RWPE2 (cell line): ENCODE results near the gene SPATA13.
"Not testable (repeated sequence)": the region's sequence is repeated elsewhere in the genome, so short reads cannot be mapped to it uniquely, and the experiment has no call there.

Experiments
- ATAC-seq: fragments of 200-7000 bp; cut with Tn5 transposase; 3 replicates; pipeline ENCODE4 v1.9.1; 2021; ENCODE audit warnings: low read depth
- DNase-seq: peaks from one replicate; pipeline ENCODE4 v3.0.0-alpha.2; 2020; ENCODE audit warnings: low spot score
- H3K27ac ChIP-seq: fragments of 450-650 bp; 2 replicates; pipeline ENCODE4 v1.5.1; 2017; ENCODE audit warnings: mild to moderate bottlenecking; ENCODE audit not compliant: poor library complexity, severe bottlenecking
- H3K27me3 ChIP-seq: fragments of 250-450 bp; sonication (Bioruptor Pico); 2 replicates; pipeline ENCODE4 v1.5.1; 2021; ENCODE audit warnings: mild to moderate bottlenecking, moderate library complexity; ENCODE audit not compliant: insufficient read depth, poor library complexity, severe bottlenecking
- H3K36me3 ChIP-seq: fragments of 250-450 bp; sonication (Bioruptor Pico); 2 replicates; pipeline ENCODE4 v1.5.1; 2020; ENCODE audit warnings: low read depth, mild to moderate bottlenecking, moderate library complexity
- H3K4me1 ChIP-seq: fragments of 250-450 bp; sonication (Bioruptor Pico); 2 replicates; pipeline ENCODE4 v1.5.1; 2021; ENCODE audit warnings: mild to moderate bottlenecking, moderate library complexity; ENCODE audit not compliant: insufficient read depth, poor library complexity, severe bottlenecking
- H3K4me3 ChIP-seq: fragments of 250-450 bp; sonication (Bioruptor Pico); 2 replicates; pipeline ENCODE4 v1.5.1; 2021; ENCODE audit warnings: mild to moderate bottlenecking, moderate library complexity; ENCODE audit not compliant: severe bottlenecking
- H3K9me3 ChIP-seq: fragments of 250-450 bp; sonication (Bioruptor Pico); 2 replicates; pipeline ENCODE4 v1.5.1; 2021; ENCODE audit warnings: mild to moderate bottlenecking, moderate library complexity; ENCODE audit not compliant: severe bottlenecking
- TF ChIP-seq, protein P1 (sequence below): fragments of 450-650 bp; IDR thresholded peaks from one replicate; pipeline ENCODE4 v1.5.1; 2017; ENCODE audit warnings: mild to moderate bottlenecking, moderate library complexity; ENCODE audit not compliant: poor library complexity, severe bottlenecking

Gene SPATA13

DNA sequence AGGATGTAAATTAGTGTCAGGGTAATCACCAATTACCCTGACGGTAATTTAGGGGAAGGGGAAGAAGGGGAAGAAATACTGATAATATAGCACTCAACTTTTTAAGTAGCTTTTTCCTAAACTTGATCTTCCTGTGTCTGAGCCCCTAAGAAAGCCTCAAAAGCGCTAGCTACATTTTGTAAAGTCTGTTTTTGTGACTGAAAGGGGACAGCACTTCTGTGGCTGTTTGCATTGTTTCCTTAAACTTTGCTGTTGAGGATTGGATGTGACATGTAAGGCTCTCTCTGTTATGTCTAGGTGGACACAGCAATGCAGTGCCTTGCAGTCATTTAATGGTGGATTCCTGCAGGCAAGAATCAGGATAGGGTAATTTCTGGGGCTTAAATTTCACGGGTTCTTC, 42.8 kb downstream of the SPATA13 start:
- ATAC-seq (no peak), DNase-seq (no peak)
- H3K4me3 ChIP-seq: no peak overlapping the region
- no peaks in the 10 kb centered on the region for H3K4me1 ChIP-seq
- H3K27me3 ChIP-seq: no peaks in the 10 kb centered on the region
- TF ChIP-seq, protein P1, sequence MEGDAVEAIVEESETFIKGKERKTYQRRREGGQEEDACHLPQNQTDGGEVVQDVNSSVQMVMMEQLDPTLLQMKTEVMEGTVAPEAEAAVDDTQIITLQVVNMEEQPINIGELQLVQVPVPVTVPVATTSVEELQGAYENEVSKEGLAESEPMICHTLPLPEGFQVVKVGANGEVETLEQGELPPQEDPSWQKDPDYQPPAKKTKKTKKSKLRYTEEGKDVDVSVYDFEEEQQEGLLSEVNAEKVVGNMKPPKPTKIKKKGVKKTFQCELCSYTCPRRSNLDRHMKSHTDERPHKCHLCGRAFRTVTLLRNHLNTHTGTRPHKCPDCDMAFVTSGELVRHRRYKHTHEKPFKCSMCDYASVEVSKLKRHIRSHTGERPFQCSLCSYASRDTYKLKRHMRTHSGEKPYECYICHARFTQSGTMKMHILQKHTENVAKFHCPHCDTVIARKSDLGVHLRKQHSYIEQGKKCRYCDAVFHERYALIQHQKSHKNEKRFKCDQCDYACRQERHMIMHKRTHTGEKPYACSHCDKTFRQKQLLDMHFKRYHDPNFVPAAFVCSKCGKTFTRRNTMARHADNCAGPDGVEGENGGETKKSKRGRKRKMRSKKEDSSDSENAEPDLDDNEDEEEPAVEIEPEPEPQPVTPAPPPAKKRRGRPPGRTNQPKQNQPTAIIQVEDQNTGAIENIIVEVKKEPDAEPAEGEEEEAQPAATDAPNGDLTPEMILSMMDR: no peak
- no peaks in the 10 kb centered on the region for H3K36me3 ChIP-seq
- H3K27ac ChIP-seq: no peak overlapping the region
- no peaks in the 10 kb centered on the region for H3K9me3 ChIP-seq

DNA sequence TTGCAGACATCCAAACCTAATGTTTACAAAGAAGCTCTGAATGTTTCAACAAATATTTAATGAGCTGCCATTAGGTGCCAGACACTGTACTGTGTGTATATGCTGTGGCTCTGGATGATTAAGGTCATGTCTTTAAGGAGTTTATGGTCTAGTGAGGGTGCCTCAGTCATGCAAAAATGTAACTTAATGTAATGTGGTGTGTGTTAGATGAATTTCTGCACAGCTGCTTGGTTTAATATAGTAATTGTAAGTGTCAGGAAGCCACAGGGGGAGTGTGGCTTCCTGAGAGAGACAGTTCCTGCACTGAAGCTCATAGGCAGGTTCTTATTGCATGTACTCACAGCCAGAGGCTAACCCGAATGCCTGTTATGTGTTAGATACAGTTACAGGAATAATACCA, 43.3 kb downstream of the SPATA13 start:
- TF ChIP-seq, protein P1: no peak
- Histone ChIP-seq H3K27me3 (no peaks in the 10 kb centered on the region), H3K4me1 (no peaks in the 10 kb centered on the region), H3K9me3 (no peaks in the 10 kb centered on the region), H3K4me3 (no peak overlapping the region), H3K27ac (no peak overlapping the region), H3K36me3 (no peaks in the 10 kb centered on the region)
- ATAC-seq: no peak
- no peak for DNase-seq

- not testable (repeated sequence) for H3K4me3 ChIP-seq, DNase-seq, H3K9me3 ChIP-seq, H3K36me3 ChIP-seq, ATAC-seq, H3K27ac ChIP-seq, H3K27me3 ChIP-seq, H3K4me1 ChIP-seq
Observed at GRCh38 chr13:24205076-24205475, 44.6 kb downstream of the SPATA13 start.

DNA sequence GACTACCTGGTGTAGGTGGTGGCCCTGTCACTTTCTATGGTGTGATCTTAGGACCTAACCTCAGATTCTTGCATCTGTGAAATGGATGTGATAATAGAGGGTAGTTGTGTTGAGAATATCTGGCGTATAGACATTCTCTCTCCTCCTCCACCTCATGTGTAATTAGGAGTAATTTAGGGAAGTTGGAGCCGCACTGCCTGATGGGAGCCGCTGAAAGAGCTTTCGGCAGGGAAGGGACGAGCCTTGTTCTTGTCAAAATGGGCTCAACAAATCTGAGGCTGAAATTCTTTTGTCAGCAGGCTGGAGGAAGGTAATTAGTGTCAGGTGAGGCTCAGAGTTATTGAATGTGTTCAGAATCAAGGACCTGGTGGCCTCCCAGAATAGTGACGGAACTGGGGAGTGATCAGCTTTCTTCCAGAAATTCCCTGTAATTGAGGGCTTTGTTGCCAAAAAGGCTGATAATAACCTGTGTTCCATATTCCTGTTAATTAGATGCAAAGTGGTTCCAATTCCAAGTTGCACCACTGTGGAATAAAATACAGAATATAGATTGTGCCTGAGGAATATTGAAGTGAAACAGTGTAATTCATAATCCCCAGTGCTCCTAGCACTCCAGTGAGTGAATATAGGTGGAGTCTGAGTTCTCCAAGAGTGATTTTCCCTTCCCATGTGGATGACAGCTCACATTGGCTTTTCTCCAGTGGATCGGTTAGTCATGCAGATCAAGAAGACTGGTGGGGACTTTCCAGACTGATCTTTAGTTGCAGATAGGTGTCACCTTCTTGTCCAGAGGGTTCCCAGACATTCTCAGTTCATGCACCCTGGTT, 47.5 kb downstream of the SPATA13 start:
- Histone ChIP-seq H3K36me3 (no peaks in the 10 kb centered on the region), H3K27ac (no peak overlapping the region), H3K27me3 (no peaks in the 10 kb centered on the region), H3K4me1 (no peaks in the 10 kb centered on the region), H3K4me3 (no peak overlapping the region), H3K9me3 (no peaks in the 10 kb centered on the region)
- peak; percentile 36; the same call in 1 of the 3 replicates for ATAC-seq
- no peak for DNase-seq
- TF ChIP-seq, protein P1: no peak

- H3K27ac ChIP-seq: no peak overlapping the region
- H3K36me3 ChIP-seq: no peaks in the 10 kb centered on the region
- H3K4me1 ChIP-seq: no peaks in the 10 kb centered on the region
- H3K9me3 ChIP-seq: no peaks in the 10 kb centered on the region
- no peak overlapping the region for H3K4me3 ChIP-seq
- ATAC-seq (no peak), DNase-seq (no peak)
- TF ChIP-seq, protein P1: no peak
- H3K27me3 ChIP-seq: no peaks in the 10 kb centered on the region
Observed at GRCh38 chr13:24209138-24209537, 48.6 kb downstream of the SPATA13 start.
